A673 (cell line): ENCODE results near the gene CRACR2A. TPM values are rescaled to one million over a fixed set of nuclear protein-coding genes. Genes with fewer than 3 reads are reported as not detected.

Experiments used
- BruUV-seq: library from RNA; stranded (reverse); fragments of 400-500 nt; replicated peaks from 2 replicates; lab custom pipeline; 2021; lab: Mats Ljungman, UMichigan
- CTCF ChIA-PET: fragments of 300-600 bp; sonication (Branson Sonifier 250); formaldehyde crosslinking; loops from one replicate; lab custom pipeline; 2022; ENCODE audit warnings: antibody characterized with exemption; lab: Charles Lee
- POLR2A ChIA-PET: fragments of 300-600 bp; sonication (Branson Sonifier 250); formaldehyde crosslinking; loops from one replicate; lab custom pipeline; 2022; ENCODE audit warnings: antibody characterized with exemption; ENCODE audit not compliant: low non-redundant PET; lab: Charles Lee
- DNase-seq: peaks from one replicate; pipeline ENCODE4 v3.0.0-alpha.2; 2015; ENCODE audit warnings: low spot score
- H3K27ac ChIP-seq: fragments of 200-600 bp; sonication (generic); 2 replicates; pipeline ENCODE4 v1.5.1; 2016; ENCODE audit warnings: mixed run types, low read depth, mild to moderate bottlenecking, mixed read lengths, antibody characterized with exemption, low read length; ENCODE audit not compliant: poor library complexity, severe bottlenecking
- H3K27me3 ChIP-seq: fragments of 200-600 bp; sonication (generic); replicated peaks from 2 replicates; pipeline ENCODE4 v1.6.1; 2017; ENCODE audit warnings: mixed run types, low read depth, mild to moderate bottlenecking, mixed read lengths, antibody characterized with exemption, low read length; ENCODE audit not compliant: insufficient read depth, poor library complexity
- H3K36me3 ChIP-seq: fragments of 200-600 bp; sonication (generic); 2 replicates; pipeline ENCODE4 v1.6.1; 2016; ENCODE audit warnings: mixed run types, mild to moderate bottlenecking, mixed read lengths, antibody characterized with exemption, low read length; ENCODE audit not compliant: insufficient read depth, poor library complexity, severe bottlenecking
- H3K4me1 ChIP-seq: fragments of 200-600 bp; sonication (generic); 2 replicates; pipeline ENCODE4 v1.6.1; 2017; ENCODE audit warnings: mixed run types, mild to moderate bottlenecking, mixed read lengths, antibody characterized with exemption, low read length; ENCODE audit not compliant: insufficient read depth, poor library complexity, severe bottlenecking
- H3K4me3 ChIP-seq: fragments of 200-600 bp; sonication (generic); 2 replicates; pipeline ENCODE4 v1.5.1; 2016; ENCODE audit warnings: low read depth, mixed run types, mild to moderate bottlenecking, mixed read lengths, low read length; ENCODE audit not compliant: poor library complexity, severe bottlenecking
- H3K9me3 ChIP-seq: fragments of 200-600 bp; sonication (generic); 2 replicates; pipeline ENCODE4 v1.6.1; 2016; ENCODE audit warnings: mixed run types, low read depth, mild to moderate bottlenecking, mixed read lengths, antibody characterized with exemption, low read length; ENCODE audit not compliant: poor library complexity, severe bottlenecking
- EZH2 ChIP-seq: fragments of 200-600 bp; sonication (generic); IDR thresholded peaks from 2 replicates; pipeline ENCODE4 v1.6.1; 2017; ENCODE audit warnings: borderline replicate concordance, low read depth, mild to moderate bottlenecking, mixed read lengths, antibody characterized with exemption, low read length; ENCODE audit not compliant: poor library complexity, severe bottlenecking
- intact Hi-C: fragments of 100-400 bp; cut with micrococcal nuclease; formaldehyde crosslinking; loops from one replicate; pipeline ENCODE4 v1.10.0; 2022; ENCODE audit not compliant: unreplicated experiment
- total RNA-seq: library from RNA; stranded (reverse); gene quantifications from 2 replicates; pipeline ENCODE4 v1.2.3, GENCODE V29; 2021
- TF ChIP-seq, protein P1 (sequence below): fragments of 300-800, 200-600 bp; sonication (generic); conservative IDR thresholded peaks from 2 replicates; pipeline ENCODE4 v1.5.1; 2017; ENCODE audit warnings: low read depth, mild to moderate bottlenecking, antibody characterized with exemption, low read length, moderate library complexity, mixed read lengths

The CRACR2A gene
- total RNA-seq, 1 experiment from 2014 or later = 0.13 TPM

- no peak overlapping the region for H3K4me3 ChIP-seq
- TF ChIP-seq, protein P1, sequence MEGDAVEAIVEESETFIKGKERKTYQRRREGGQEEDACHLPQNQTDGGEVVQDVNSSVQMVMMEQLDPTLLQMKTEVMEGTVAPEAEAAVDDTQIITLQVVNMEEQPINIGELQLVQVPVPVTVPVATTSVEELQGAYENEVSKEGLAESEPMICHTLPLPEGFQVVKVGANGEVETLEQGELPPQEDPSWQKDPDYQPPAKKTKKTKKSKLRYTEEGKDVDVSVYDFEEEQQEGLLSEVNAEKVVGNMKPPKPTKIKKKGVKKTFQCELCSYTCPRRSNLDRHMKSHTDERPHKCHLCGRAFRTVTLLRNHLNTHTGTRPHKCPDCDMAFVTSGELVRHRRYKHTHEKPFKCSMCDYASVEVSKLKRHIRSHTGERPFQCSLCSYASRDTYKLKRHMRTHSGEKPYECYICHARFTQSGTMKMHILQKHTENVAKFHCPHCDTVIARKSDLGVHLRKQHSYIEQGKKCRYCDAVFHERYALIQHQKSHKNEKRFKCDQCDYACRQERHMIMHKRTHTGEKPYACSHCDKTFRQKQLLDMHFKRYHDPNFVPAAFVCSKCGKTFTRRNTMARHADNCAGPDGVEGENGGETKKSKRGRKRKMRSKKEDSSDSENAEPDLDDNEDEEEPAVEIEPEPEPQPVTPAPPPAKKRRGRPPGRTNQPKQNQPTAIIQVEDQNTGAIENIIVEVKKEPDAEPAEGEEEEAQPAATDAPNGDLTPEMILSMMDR = no peak
- TF ChIP-seq EZH2 = no peak
- ChIA-PET POLR2A (interaction anchor here (0.7 kb wide), 1 partner anchor 976 kb away, joined by 10 read pairs; no protein-coding TSS in a partner anchor), CTCF (no interaction called here)
- no peak overlapping the region for H3K27ac ChIP-seq
- no peak for DNase-seq
- no TSS peak for BruUV-seq
- no peaks in the 10 kb centered on the region for H3K36me3 ChIP-seq
- intact Hi-C loops = no loop called here
- H3K9me3 ChIP-seq = no peaks in the 10 kb centered on the region
- no peaks in the 10 kb centered on the region for H3K4me1 ChIP-seq
- H3K27me3 ChIP-seq = peaks cover 34% of the 10 kb centered on the region
These were observed 132.1 kb downstream of the CRACR2A start for GRCh38 chr12:3620856-3621255.

DNA sequence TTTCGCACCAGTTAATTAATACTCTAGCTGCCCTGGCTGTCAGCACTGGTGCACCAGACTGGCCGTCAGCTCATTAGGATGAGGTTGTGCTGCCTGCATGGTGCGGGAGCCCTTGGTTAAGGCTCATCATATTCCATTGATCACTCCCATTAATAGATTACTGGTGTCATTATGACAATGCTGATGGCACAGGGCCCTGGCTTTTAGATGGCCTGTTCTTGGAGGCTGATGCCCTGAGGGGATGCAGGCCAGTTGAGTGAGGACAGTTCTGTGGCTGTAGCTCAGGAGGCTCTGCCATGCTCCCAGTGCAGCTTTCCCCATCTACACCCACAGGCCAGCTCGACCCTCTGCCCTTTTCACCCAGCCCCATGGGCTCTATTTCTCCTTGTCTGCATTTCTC, 135.3 kb downstream of the CRACR2A start:
- H3K4me1 ChIP-seq = no peaks in the 10 kb centered on the region
- no TSS peak for BruUV-seq
- H3K27ac ChIP-seq = no peak overlapping the region
- H3K36me3 ChIP-seq = no peaks in the 10 kb centered on the region
- H3K27me3 ChIP-seq = peaks cover 24% of the 10 kb centered on the region
- no peak for DNase-seq
- intact Hi-C loops = no loop called here
- H3K4me3 ChIP-seq = no peak overlapping the region
- ChIA-PET CTCF (no interaction called here), POLR2A (no interaction called here)
- no peaks in the 10 kb centered on the region for H3K9me3 ChIP-seq
- TF ChIP-seq EZH2 = no peak
- TF ChIP-seq, protein P1 = no peak

DNA sequence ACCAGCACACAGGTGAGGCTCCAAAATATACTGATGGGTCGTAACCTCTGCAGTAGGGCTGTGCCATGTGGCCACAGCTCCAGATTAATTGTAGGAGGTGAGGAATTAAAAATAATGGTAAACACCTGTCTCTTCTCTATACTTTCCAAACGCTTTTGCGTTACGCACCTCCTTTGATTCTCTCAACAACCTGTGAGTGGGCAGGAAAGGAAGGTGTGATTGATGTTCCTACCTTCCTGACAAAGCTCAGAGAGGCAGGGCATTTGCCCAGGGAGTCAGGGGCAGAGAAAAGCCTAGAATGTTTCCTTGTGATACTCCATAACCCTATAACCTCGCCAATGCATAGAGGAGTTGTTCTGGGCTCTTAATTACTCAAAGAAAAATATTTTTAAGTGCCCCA, 137.0 kb downstream of the CRACR2A start:
- BruUV-seq = no TSS peak

More for the DNA sequence above, 137.0 kb downstream of the CRACR2A start:
- H3K9me3 ChIP-seq = no peaks in the 10 kb centered on the region
- no peaks in the 10 kb centered on the region for H3K36me3 ChIP-seq
- intact Hi-C loops = no loop called here
- TF ChIP-seq EZH2 = no peak
- TF ChIP-seq, protein P1 = no peak
- POLR2A ChIA-PET = no interaction called here
- no peak overlapping the region for H3K27ac ChIP-seq
- DNase-seq = no peak
- peaks cover 28% of the 10 kb centered on the region for H3K27me3 ChIP-seq
- CTCF ChIA-PET = no interaction called here
- no peaks in the 10 kb centered on the region for H3K4me1 ChIP-seq
- no peak overlapping the region for H3K4me3 ChIP-seq
